Transverse colon (tissue), 4 donors: Measurements from ENCODE around the gene PHYKPL. TPM values are rescaled to one million over a fixed set of nuclear protein-coding genes. Genes with fewer than 3 reads are reported as not detected.
"Not testable (repeated sequence)": the region's sequence is repeated elsewhere in the genome, so short reads cannot be mapped to it uniquely, and the experiment has no call there.

Experiments
- DNase-seq: peaks from one replicate; pipeline ENCODE4 v3.0.0-alpha.2; 2019
- H3K27ac ChIP-seq, 4 donors: fragments of 200-600 bp; sonication (generic); 2 replicates each; pipeline ENCODE4 v1.5.1; 2016 to 2018; ENCODE audit warnings: inconsistent platforms in 4 of 4
- H3K27me3 ChIP-seq: fragments of 200-600 bp; sonication (generic); 2 replicates; pipeline ENCODE4 v1.5.1; 2017; ENCODE audit warnings: inconsistent platforms
- H3K36me3 ChIP-seq, 4 donors: fragments of 200-600 bp; sonication (generic); 2 replicates each; pipeline ENCODE4 v1.5.1; 2017 to 2019; ENCODE audit warnings: inconsistent platforms in 4 of 4
- H3K4me1 ChIP-seq, 4 donors: fragments of 200-600 bp; sonication (generic); 2 replicates each; pipeline ENCODE4 v1.5.1; 2017 to 2020; ENCODE audit warnings: inconsistent platforms in 4 of 4
- H3K4me3 ChIP-seq, 4 donors: fragments of 200-600 bp; sonication (generic); 1 replicate in 1 of 4; 2 replicates in 3 of 4; pipeline versions ENCODE4 v1.5.1 to v1.6.1; 2017 to 2019; ENCODE audit warnings: inconsistent platforms in 4 of 4
- H3K9me3 ChIP-seq, 2 donors: fragments of 200-600 bp; sonication (generic); 2 replicates each; pipeline ENCODE4 v1.5.1; 2017 to 2019; ENCODE audit warnings: inconsistent platforms in 2 of 2
- CTCF ChIP-seq, 5 experiments: fragments of 200-600 bp in 3 of 5; fragments of 450-650 bp in 2 of 5; sonication (generic) in 3 of 5; IDR thresholded peaks; 1 replicate in 2 of 5; 2 replicates in 3 of 5; pipeline ENCODE4 v1.5.1; 2016 to 2017; ENCODE audit warnings: antibody characterized with exemption in 5 of 5, inconsistent platforms in 3 of 5, mild to moderate bottlenecking in 2 of 5, moderate library complexity in 1 of 5
- EP300 ChIP-seq: sonication (generic); formaldehyde crosslinking; IDR thresholded peaks from one replicate; pipeline ENCODE4 v1.6.1; 2017; ENCODE audit warnings: antibody characterized with exemption, low read depth
- POLR2A ChIP-seq: fragments of 450-650 bp; IDR thresholded peaks from one replicate; pipeline ENCODE4 v1.6.1; 2016; ENCODE audit warnings: antibody characterized with exemption, mild to moderate bottlenecking, moderate library complexity
- POLR2AphosphoS5 ChIP-seq, 3 donors: sonication (generic); formaldehyde crosslinking; IDR thresholded peaks; one replicate each; pipeline ENCODE4 v1.6.1; 2016; ENCODE audit warnings: antibody characterized with exemption in 3 of 3
- WGBS, 2 donors: methylation state at CpG; one replicate each; pipeline ENCODE4 v1.1.5; 2018; ENCODE audit warnings: low coverage in 1 of 2; 5-methylcytosine and 5-hydroxymethylcytosine counted together
- in situ Hi-C, 4 donors: fragments of 200-750 bp; cut with MboI; loops; one replicate each; pipeline versions ENCODE4 v1.15.0 to v1.15.1; 2017; ENCODE audit warnings: low sequenced_read_pairs in 3 of 4, low pct_ligation_motif_present in 1 of 4, low pct_unique_long_range_greater_than_20kb in 1 of 4
- intact Hi-C: fragments of 100-400 bp; cut with DNase I; formaldehyde crosslinking; loops from one replicate; pipeline ENCODE4 v1.15.1; 2023; ENCODE audit warnings: low total_unique reads
- total RNA-seq, 4 donors: library from RNA; depleted of rRNA; stranded (reverse); fragments of >200 nt; gene quantifications; one replicate each; pipeline ENCODE4 v1.1.0, GENCODE V29; 2016

PHYKPL gene
- total RNA-seq, 4 donors from 2014 or later: 124 to 405 (median 197) TPM

DNA sequence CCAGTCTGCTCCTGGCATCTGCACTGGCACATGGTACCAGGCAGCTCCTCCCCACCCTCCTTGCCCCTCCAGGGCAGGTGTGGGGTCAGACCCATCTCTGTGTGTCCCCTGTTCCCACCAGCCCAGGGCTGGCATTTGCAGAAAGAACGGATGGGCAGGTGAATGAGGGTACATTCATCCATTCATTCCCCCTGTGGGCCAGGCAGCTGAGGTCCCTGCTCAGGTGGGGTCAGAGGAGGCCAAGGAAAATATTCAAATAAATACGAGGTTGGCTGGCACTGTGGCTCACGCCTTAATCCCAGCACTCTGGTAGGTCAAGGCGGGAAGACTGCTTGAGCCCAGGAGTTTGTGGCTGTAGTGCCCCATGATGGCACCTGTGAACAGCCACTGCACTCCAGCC is 25.0 kb upstream of the PHYKPL start:
- TF ChIP-seq EP300 (no peak), CTCF (IDR thresholded peaks at IDR 0.05) (no peak), POLR2AphosphoS5 (IDR thresholded peaks at IDR 0.05) (no peak), POLR2A (no peak)
- H3K36me3 ChIP-seq: no peaks in the 10 kb centered on the region
- no peaks in the 10 kb centered on the region for H3K4me1 ChIP-seq
- intact Hi-C loops: no loop called here
- no peaks in the 10 kb centered on the region for H3K9me3 ChIP-seq
- no peak for DNase-seq
- WGBS, 2 donors: 84% methylated on average over 4 of the region's 4 CpGs; no CpG with 5 or more reads in 1 of the 2 donors
- no peak overlapping the region for H3K4me3 ChIP-seq
- H3K27ac ChIP-seq: no peak overlapping the region
- H3K27me3 ChIP-seq: no peaks in the 10 kb centered on the region
- in situ Hi-C loops: no loop called here

GRCh38 chr5:178256746-178257145 is 24.1 kb upstream of the PHYKPL start:
- Histone ChIP-seq H3K27me3 (no peaks in the 10 kb centered on the region), H3K36me3 (no peaks in the 10 kb centered on the region), H3K4me3 (no peak overlapping the region), H3K27ac (no peak overlapping the region), H3K9me3 (no peaks in the 10 kb centered on the region), H3K4me1 (no peaks in the 10 kb centered on the region)
- in situ Hi-C loops: no loop called here
- intact Hi-C loops: no loop called here
- no peak for DNase-seq
- TF ChIP-seq EP300 (no peak), POLR2A (no peak), CTCF (IDR thresholded peaks at IDR 0.05) (no peak), POLR2AphosphoS5 (IDR thresholded peaks at IDR 0.05) (no peak)
- whole genome bisulfite sequencing, 2 donors: 86% methylated on average over 15 of the region's 19 CpGs; no CpG with 5 or more reads in 1 of the 2 donors

- intact Hi-C loops, H3K27me3 ChIP-seq, in situ Hi-C loops, H3K4me1 ChIP-seq, H3K4me3 ChIP-seq, H3K27ac ChIP-seq, H3K36me3 ChIP-seq, H3K9me3 ChIP-seq: not testable (repeated sequence)
- peak; percentile 58 for DNase-seq
- WGBS, 2 donors: 66 to 85% methylated on average over 11 to 18 of the region's 18 CpGs
Measured at GRCh38 chr5:178253632-178254031, 21.0 kb upstream of the PHYKPL start.

GRCh38 chr5:178252258-178252657 is 19.7 kb upstream of the PHYKPL start:
- Histone ChIP-seq H3K27me3 (no peaks in the 10 kb centered on the region), H3K36me3 (no peaks in the 10 kb centered on the region), H3K9me3 (no peaks in the 10 kb centered on the region), H3K4me1 (no peaks in the 10 kb centered on the region), H3K27ac (no peak overlapping the region), H3K4me3 (no peak overlapping the region)
- WGBS, 2 donors: 56 to 76% methylated on average over 4 to 8 of the region's 8 CpGs
- intact Hi-C loops (no loop called here), in situ Hi-C loops (no loop called here)
- DNase-seq: no peak
- TF ChIP-seq CTCF (IDR thresholded peaks at IDR 0.05): no peak
- no peak for TF ChIP-seq POLR2A
- TF ChIP-seq EP300: no peak

DNA sequence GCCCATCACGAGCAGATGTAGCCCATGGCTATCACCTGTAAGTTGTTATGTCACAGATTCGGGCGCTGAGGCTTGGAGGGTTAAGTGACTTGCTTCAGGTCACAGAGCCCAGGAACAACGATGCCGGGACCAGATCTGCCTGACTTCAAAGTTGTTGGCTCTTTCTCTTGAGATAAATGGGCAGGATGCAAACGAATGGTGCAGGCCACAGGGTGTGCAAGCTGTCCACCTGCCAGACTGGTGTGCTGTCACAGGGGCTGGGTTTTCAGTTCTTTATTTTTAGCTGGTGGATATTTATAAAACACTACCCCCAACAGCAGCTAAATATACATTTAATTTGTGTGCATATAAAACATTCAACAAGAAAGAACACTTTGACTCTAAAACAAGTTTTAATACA is 17.7 kb upstream of the PHYKPL start:
- WGBS, 2 donors: 13 to 73% methylated on average over 1 to 6 of the region's 6 CpGs
- intact Hi-C loops: no loop called here
- in situ Hi-C loops: no loop called here

More for the DNA sequence above, 17.7 kb upstream of the PHYKPL start:
- H3K27me3 ChIP-seq: no peaks in the 10 kb centered on the region
- TF ChIP-seq POLR2AphosphoS5 (IDR thresholded peaks at IDR 0.05) (no peak), POLR2A (no peak), CTCF (IDR thresholded peaks at IDR 0.05) (no peak), EP300 (no peak)
- no peaks in the 10 kb centered on the region for H3K9me3 ChIP-seq
- H3K4me1 ChIP-seq: no peaks in the 10 kb centered on the region
- H3K36me3 ChIP-seq: no peaks in the 10 kb centered on the region
- DNase-seq: no peak
- no peak overlapping the region for H3K27ac ChIP-seq
- no peak overlapping the region for H3K4me3 ChIP-seq
